Neural cell (in vitro differentiated cells): ENCODE results near the gene PTPRT.

Experiments used
- EP300 ChIP-seq: fragments of 450-650 bp; conservative IDR thresholded peaks from 2 replicates; pipeline ENCODE4 v1.6.1; 2014; ENCODE audit warnings: antibody characterized with exemption, mild to moderate bottlenecking, moderate library complexity; ENCODE audit not compliant: poor library complexity, severe bottlenecking
- EZH2 ChIP-seq: fragments of 200-600, 300-800 bp; shearing (Covaris generic), sonication (generic); IDR thresholded peaks from 2 replicates; pipeline ENCODE4 v1.6.1; 2014; ENCODE audit warnings: antibody characterized with exemption, low read length, borderline replicate concordance, mild to moderate bottlenecking; ENCODE audit not compliant: insufficient read depth, poor library complexity, severe bottlenecking
- POLR2AphosphoS5 ChIP-seq: IDR thresholded peaks from 2 replicates; pipeline ENCODE4 v1.6.1; 2012
- RAD21 ChIP-seq: fragments of 450-650 bp; conservative IDR thresholded peaks from 2 replicates; pipeline ENCODE4 v1.6.1; 2014; ENCODE audit warnings: antibody characterized with exemption, mild to moderate bottlenecking, moderate library complexity
- TAF1 ChIP-seq: IDR thresholded peaks from 2 replicates; pipeline ENCODE4 v1.6.1; 2012; ENCODE audit warnings: low read depth
- TF ChIP-seq, protein P1 (sequence below): fragments of 450-650 bp; IDR thresholded peaks from 2 replicates; pipeline ENCODE4 v1.5.1; 2014; ENCODE audit warnings: antibody characterized with exemption, mild to moderate bottlenecking, moderate library complexity; ENCODE audit not compliant: poor library complexity, severe bottlenecking
- TF ChIP-seq, protein P2 (sequence below): IDR thresholded peaks from 2 replicates; pipeline ENCODE4 v1.6.1; 2012; ENCODE audit warnings: borderline replicate concordance

DNA sequence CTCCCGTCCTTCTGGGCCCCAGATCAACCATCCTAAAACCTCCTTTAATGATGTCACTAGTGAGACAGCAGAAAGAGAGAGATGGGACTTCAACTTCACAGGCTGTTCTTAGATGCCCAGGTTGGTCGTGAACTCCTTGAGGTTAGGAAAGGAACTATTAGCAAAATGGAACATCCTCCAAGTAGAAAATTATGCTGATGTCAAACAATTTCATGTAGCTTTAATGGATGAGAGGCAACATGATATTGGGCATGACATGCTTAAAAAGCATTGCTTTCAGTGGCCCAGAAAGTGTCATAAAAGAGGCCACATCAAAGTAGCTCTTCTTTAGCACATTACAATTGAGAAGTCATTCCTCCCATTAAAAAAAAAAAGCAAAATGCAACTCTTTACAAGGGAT lies 248.1 kb downstream of the PTPRT start:
- TF ChIP-seq, protein P1, sequence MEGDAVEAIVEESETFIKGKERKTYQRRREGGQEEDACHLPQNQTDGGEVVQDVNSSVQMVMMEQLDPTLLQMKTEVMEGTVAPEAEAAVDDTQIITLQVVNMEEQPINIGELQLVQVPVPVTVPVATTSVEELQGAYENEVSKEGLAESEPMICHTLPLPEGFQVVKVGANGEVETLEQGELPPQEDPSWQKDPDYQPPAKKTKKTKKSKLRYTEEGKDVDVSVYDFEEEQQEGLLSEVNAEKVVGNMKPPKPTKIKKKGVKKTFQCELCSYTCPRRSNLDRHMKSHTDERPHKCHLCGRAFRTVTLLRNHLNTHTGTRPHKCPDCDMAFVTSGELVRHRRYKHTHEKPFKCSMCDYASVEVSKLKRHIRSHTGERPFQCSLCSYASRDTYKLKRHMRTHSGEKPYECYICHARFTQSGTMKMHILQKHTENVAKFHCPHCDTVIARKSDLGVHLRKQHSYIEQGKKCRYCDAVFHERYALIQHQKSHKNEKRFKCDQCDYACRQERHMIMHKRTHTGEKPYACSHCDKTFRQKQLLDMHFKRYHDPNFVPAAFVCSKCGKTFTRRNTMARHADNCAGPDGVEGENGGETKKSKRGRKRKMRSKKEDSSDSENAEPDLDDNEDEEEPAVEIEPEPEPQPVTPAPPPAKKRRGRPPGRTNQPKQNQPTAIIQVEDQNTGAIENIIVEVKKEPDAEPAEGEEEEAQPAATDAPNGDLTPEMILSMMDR, result no peak
- TF ChIP-seq RAD21 (no peak), EP300 (no peak), TAF1 (no peak), EZH2 (no peak), POLR2AphosphoS5 (no peak)
- TF ChIP-seq, protein P2, sequence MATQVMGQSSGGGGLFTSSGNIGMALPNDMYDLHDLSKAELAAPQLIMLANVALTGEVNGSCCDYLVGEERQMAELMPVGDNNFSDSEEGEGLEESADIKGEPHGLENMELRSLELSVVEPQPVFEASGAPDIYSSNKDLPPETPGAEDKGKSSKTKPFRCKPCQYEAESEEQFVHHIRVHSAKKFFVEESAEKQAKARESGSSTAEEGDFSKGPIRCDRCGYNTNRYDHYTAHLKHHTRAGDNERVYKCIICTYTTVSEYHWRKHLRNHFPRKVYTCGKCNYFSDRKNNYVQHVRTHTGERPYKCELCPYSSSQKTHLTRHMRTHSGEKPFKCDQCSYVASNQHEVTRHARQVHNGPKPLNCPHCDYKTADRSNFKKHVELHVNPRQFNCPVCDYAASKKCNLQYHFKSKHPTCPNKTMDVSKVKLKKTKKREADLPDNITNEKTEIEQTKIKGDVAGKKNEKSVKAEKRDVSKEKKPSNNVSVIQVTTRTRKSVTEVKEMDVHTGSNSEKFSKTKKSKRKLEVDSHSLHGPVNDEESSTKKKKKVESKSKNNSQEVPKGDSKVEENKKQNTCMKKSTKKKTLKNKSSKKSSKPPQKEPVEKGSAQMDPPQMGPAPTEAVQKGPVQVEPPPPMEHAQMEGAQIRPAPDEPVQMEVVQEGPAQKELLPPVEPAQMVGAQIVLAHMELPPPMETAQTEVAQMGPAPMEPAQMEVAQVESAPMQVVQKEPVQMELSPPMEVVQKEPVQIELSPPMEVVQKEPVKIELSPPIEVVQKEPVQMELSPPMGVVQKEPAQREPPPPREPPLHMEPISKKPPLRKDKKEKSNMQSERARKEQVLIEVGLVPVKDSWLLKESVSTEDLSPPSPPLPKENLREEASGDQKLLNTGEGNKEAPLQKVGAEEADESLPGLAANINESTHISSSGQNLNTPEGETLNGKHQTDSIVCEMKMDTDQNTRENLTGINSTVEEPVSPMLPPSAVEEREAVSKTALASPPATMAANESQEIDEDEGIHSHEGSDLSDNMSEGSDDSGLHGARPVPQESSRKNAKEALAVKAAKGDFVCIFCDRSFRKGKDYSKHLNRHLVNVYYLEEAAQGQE, result no peak
